Measurements from ENCODE around the gene TNFRSF1B.

Gene TNFRSF1B

GRCh38 chr1:12203216-12204007 is 36.6 kb downstream of the TNFRSF1B start:
- no peak overlapping the region for H3K4me2 ChIP-seq (ENCODE audit: low read length)

GRCh38 chr1:12204140-12204539 is 37.3 kb downstream of the TNFRSF1B start:
- Histone ChIP-seq H3K9ac (no peak overlapping the region), H3K27ac (no peak overlapping the region), H3K4me1 (no peaks in the 10 kb centered on the region)

More at GRCh38 chr1:12203216-12204007, 36.6 kb downstream of the TNFRSF1B start:
- H3K36me3 ChIP-seq (ENCODE audit: control insufficient read depth, insufficient read depth, low read length) = no peaks in the 10 kb centered on the region
- no peak overlapping the region for H3K9ac ChIP-seq
- H3K27me3 ChIP-seq (ENCODE audit: control insufficient read depth, insufficient read depth, low read length) = no peaks in the 10 kb centered on the region
- H3K4me1 ChIP-seq = no peaks in the 10 kb centered on the region
- no peaks in the 10 kb centered on the region for H3K9me3 ChIP-seq (ENCODE audit: control insufficient read depth, low read length)
- no peaks in the 10 kb centered on the region for H3K79me2 ChIP-seq
- no peak overlapping the region for H2AFZ ChIP-seq
- TF ChIP-seq CTCF (IDR thresholded peaks at IDR 0.05) = no peak
- no peak overlapping the region for H3K4me3 ChIP-seq (ENCODE audit: low read depth, low read length)
- H3K27ac ChIP-seq = no peak overlapping the region

GRCh38 chr1:12204754-12205658 is 38.2 kb downstream of the TNFRSF1B start:
- Histone ChIP-seq H3K4me3 (ENCODE audit: low read depth, low read length) (no peak overlapping the region), H3K27ac (no peak overlapping the region), H3K36me3 (ENCODE audit: control insufficient read depth, insufficient read depth, low read length) (no peaks in the 10 kb centered on the region), H3K4me1 (no peaks in the 10 kb centered on the region), H3K9me3 (ENCODE audit: control insufficient read depth, low read length) (no peaks in the 10 kb centered on the region), H3K9ac (no peak overlapping the region), H3K27me3 (ENCODE audit: control insufficient read depth, insufficient read depth, low read length) (no peaks in the 10 kb centered on the region), H3K4me2 (ENCODE audit: low read length) (no peak overlapping the region), H2AFZ (no peak overlapping the region), H3K79me2 (no peaks in the 10 kb centered on the region)
- TF ChIP-seq CTCF (IDR thresholded peaks at IDR 0.05) = no peak

More at GRCh38 chr1:12204140-12204539, 37.3 kb downstream of the TNFRSF1B start:
- Histone ChIP-seq H3K9me3 (ENCODE audit: control insufficient read depth, low read length) (no peaks in the 10 kb centered on the region), H3K4me2 (ENCODE audit: low read length) (no peak overlapping the region), H3K4me3 (ENCODE audit: low read depth, low read length) (no peak overlapping the region), H3K79me2 (no peaks in the 10 kb centered on the region), H3K27me3 (ENCODE audit: control insufficient read depth, insufficient read depth, low read length) (no peaks in the 10 kb centered on the region), H2AFZ (no peak overlapping the region), H3K36me3 (ENCODE audit: control insufficient read depth, insufficient read depth, low read length) (no peaks in the 10 kb centered on the region)
- TF ChIP-seq CTCF (IDR thresholded peaks at IDR 0.05) = no peak

- no peaks in the 10 kb centered on the region for H3K9me3 ChIP-seq (ENCODE audit: control insufficient read depth, low read length)
- no peaks in the 10 kb centered on the region for H3K4me1 ChIP-seq
- no peak for TF ChIP-seq CTCF (IDR thresholded peaks at IDR 0.05)
- H3K4me2 ChIP-seq (ENCODE audit: low read length) = no peak overlapping the region
- H3K9ac ChIP-seq = no peak overlapping the region
- no peak overlapping the region for H3K4me3 ChIP-seq (ENCODE audit: low read depth, low read length)
- H3K27ac ChIP-seq = no peak overlapping the region
- no peaks in the 10 kb centered on the region for H3K79me2 ChIP-seq
- no peaks in the 10 kb centered on the region for H3K27me3 ChIP-seq (ENCODE audit: control insufficient read depth, insufficient read depth, low read length)
- H3K36me3 ChIP-seq (ENCODE audit: control insufficient read depth, insufficient read depth, low read length) = no peaks in the 10 kb centered on the region
- no peak overlapping the region for H2AFZ ChIP-seq
Measured at GRCh38 chr1:12206238-12206637, 39.4 kb downstream of the TNFRSF1B start.

Data from parathyroid adenoma (tissue), 2 donors.